ENCODE data around the gene CPNE1.
A peak's percentile ranks its signal among the peaks of the same experiment; 100 is the strongest.

DNA sequence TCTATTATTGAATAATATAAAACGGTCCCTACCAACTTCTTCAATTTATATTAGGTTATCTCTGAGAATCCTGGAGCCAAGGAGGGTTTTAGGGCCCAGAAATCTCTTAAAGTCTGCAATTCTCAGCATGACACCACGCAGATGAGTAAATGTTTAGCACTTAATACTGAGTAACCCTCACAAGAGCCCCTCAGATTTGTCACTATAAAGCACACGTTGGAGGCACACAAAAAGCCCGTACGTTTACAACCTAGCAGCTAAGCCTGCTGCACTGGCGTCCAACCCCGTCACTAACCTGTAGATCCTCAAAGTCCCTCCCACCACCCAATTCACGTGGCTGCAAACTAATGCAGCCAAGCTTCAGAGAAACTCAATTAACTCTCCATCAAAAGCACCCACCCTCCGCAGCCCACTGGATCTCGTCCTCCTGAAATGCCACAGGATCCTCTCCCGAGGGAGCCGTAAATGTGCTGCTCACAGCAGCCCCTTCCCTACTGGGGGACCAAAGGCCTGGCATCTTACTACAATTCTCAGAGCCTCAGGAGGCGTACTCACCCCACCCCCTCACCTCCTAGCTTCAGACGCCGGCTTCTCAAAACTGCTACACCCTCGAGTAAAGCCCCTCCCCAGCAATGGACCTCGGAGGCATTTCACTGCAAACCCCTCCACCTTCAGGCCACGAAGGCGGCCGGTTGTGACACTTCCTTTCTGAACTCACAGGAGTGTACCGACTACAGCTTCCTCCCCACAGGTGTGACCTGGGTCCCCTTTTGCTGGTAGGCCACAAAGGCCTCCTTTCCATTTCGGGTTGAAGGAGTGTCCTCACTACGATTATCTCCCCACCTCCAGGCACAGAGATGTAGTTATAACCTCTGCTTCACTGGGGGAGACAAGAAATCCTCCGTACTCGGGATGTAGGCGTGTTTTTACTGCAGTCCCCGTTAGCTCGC, 909 bp downstream of the CPNE1 start:
- TF ChIP-seq EZH2 (IDR thresholded peaks at IDR 0.05) (no peak), POLR2AphosphoS5 (IDR thresholded peaks at IDR 0.05; ENCODE audit: borderline replicate concordance, low read depth, low read length) (peak; percentile 35; the same call in 1 of the 2 replicates), FOXP2 (optimal IDR thresholded peaks at IDR 0.05; ENCODE audit: control extremely low read depth, extremely low read length, insufficient read depth) (no peak)

Data from SK-N-MC (cell line).